HG03432 (cell line): ENCODE measurements around the gene CAST.
"Not testable (repeated sequence)": the region's sequence is repeated elsewhere in the genome, so short reads cannot be mapped to it uniquely, and the experiment has no call there.

Experiments used
- ATAC-seq: cut with Tn5 transposase; IDR thresholded peaks from one replicate; pipeline ENCODE4 v1.9.1; 2021; ENCODE audit warnings: mild to moderate bottlenecking, moderate library complexity; ENCODE audit not compliant: unreplicated experiment

CAST gene

GRCh38 chr5:96775689-96776088 is 113.5 kb downstream of the CAST start:
- no peak for ATAC-seq

GRCh38 chr5:96776621-96777020 is 114.4 kb downstream of the CAST start:
- no peak for ATAC-seq

- no peak for ATAC-seq
Observed at GRCh38 chr5:96778409-96778808, 116.2 kb downstream of the CAST start.

GRCh38 chr5:96780626-96781025 is 118.5 kb downstream of the CAST start:
- ATAC-seq: no peak

GRCh38 chr5:96781031-96781971 is 119.1 kb downstream of the CAST start:
- no peak for ATAC-seq

GRCh38 chr5:96783326-96783725 is 121.2 kb downstream of the CAST start:
- ATAC-seq: no peak

DNA sequence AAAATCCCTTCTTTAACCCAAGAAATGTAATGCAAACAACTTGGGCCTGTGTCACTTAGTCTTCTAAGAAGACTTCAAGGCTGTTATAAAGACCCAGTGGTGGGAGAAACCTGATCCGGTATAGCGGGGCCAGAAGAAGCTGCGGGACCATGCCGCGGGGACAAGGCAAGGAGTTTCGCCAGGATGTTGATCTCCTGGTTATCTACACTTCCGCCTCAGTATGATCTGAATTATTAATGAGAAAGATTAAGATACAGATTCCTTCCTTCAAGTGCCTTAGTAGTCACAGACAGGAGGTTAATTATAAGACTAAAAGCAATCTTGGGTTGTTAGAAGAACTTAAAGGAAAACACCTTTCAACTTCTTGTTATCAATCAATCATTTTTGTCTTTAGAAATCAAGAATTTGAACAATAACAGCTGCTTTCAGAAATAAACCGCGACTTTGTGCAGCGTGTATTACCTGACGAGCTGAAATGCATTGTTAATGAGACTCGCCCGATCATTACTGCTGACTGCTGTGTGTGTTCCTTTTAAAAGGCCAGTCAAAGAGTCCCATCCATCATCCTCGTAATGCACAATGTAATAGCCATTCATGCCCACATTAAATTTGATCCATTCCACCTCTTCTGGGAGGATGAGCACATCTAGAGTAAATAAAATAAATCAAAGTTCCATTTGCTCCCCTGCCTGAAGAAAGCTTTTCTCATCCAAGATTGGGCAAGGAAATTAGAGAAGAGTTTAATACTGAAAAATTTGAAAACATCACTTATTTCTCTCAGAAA is 123.3 kb downstream of the CAST start:
- no peak for ATAC-seq

DNA sequence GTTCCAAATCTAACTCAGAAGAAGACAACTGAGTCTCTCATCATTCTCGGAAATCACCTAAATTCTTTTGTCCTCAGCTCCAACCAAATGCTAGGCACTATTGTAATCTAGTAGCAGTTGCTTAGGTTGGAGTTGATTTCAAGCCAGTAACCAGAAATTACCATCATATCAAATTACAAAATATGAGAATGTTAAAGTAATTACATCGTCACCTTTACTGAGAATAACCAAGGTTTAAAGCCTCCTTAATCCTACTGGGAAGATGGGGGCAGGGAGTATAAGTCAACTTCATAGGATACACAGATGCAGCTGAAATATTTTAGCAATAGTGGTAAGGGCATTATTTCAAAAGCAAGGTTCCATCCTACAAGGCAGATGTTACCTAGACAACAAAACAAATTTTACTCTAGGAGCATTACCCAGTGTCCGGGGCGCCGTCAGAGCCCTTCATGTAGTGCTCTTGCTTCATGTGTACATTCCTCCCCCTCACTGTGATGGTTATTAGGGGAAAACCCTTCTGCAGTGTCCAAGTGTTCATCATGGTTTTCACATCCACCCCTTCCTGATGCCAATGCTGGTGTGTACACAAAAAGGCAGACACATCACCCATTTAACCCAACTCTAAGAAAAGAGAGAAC is 126.1 kb downstream of the CAST start:
- ATAC-seq: no peak

- ATAC-seq: no peak
Observed at GRCh38 chr5:96789794-96790330, 127.7 kb downstream of the CAST start.

DNA sequence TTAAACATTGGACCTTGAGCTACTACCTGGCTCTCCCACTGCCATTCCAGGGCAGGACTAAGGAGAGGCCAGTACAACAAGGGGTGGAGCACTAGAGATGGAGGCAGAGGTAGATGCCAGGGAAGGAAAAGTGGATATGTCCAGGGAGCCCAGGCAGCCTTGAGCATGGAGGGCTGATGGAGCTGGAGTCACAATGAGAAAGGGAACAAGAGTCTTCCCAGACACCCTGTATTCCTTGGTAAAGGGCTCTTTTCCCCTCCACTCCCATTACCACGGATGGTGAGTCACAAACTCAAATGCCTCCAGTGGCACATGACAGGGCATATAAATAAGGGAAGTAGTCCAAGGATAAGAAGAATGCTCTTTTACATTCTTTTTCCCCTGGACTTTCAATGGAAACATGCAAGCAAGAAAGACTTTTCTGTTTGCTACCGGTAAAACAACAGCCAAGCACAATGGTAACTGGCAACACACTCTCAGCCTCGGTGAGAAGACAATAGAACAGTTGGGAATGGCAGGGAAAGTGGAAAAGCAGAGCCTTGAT is 128.9 kb downstream of the CAST start:
- no peak for ATAC-seq

GRCh38 chr5:96794757-96795156 is 132.6 kb downstream of the CAST start:
- ATAC-seq: no peak

- ATAC-seq: no peak
Observed at GRCh38 chr5:96795626-96796025, 133.4 kb downstream of the CAST start.

GRCh38 chr5:96796434-96796833 is 134.3 kb downstream of the CAST start:
- ATAC-seq: no peak

GRCh38 chr5:96801718-96802117 is 139.5 kb downstream of the CAST start:
- ATAC-seq: not testable (repeated sequence)

- peak; percentile 43 for ATAC-seq
Observed at GRCh38 chr5:96807075-96807654, 145.0 kb downstream of the CAST start.

- no peak for ATAC-seq
Observed at GRCh38 chr5:96808541-96808828, 146.3 kb downstream of the CAST start.

- ATAC-seq: no peak
Observed at GRCh38 chr5:96808868-96809558, 146.8 kb downstream of the CAST start.

DNA sequence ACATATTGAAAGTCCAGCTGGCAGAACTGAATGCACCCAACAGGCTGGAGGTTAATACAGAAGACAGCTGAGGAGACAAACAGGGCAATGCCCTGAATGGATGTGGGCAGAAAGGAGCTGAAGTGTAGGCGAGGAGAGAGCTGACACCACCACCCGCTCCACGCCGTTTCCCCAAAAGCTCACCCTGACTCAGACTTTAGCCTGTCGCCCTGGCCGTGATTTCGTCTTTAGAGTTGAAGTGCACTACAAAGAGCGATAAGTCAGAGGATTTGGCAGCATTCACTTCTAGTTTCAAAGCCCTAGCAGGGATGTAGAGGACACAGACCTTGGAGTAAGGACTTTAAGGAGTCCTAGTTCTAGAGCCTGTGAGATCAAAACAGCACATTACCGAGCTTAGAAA is 147.7 kb downstream of the CAST start:
- no peak for ATAC-seq

- ATAC-seq: no peak
Observed at GRCh38 chr5:96812851-96813250, 150.7 kb downstream of the CAST start.

DNA sequence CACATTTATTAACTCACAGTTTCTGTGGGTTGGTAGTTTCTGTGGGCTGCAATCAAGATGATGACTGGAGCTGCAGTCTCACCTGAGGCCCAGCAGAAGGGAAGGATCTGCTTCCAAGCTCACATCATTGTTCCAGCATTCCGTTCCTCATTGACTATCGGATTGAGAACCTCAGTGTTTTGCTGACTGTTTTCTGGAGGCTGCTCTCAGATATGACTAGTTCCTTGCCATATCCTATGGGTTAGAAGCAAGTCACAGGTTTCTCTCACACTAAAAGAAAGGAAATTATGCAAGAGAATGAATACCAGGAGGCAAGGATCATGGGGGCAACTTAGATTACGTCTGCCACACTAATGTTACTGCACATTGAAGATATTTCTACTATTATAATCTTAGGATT is 151.9 kb downstream of the CAST start:
- no peak for ATAC-seq
